HEK293T (cell line): ENCODE measurements around the gene SEC22B.
"Not testable (repeated sequence)": the region's sequence is repeated elsewhere in the genome, so short reads cannot be mapped to it uniquely, and the experiment has no call there.

Source experiments
- ARNT ChIP-seq: fragments of 450-650 bp; IDR thresholded peaks from 2 replicates; pipeline ENCODE4 v1.6.1; 2017; ENCODE audit warnings: mild to moderate bottlenecking
- CTBP1 ChIP-seq: fragments of 450-650 bp; IDR thresholded peaks from 2 replicates; pipeline ENCODE4 v1.6.1; 2016; ENCODE audit warnings: borderline replicate concordance
- ELF4 ChIP-seq: fragments of 450-650 bp; IDR thresholded peaks from 2 replicates; pipeline ENCODE4 v1.6.1; 2017; ENCODE audit warnings: antibody characterized with exemption
- FOXK2 ChIP-seq: fragments of 450-650 bp; IDR thresholded peaks from 2 replicates; pipeline ENCODE4 v1.6.1; 2016; ENCODE audit warnings: mild to moderate bottlenecking
- FOXM1 ChIP-seq: fragments of 450-650 bp; IDR thresholded peaks from 2 replicates; pipeline ENCODE4 v1.6.1; 2017; ENCODE audit warnings: mild to moderate bottlenecking, borderline replicate concordance
- SP1 ChIP-seq: fragments of 450-650 bp; IDR thresholded peaks from 2 replicates; pipeline ENCODE4 v1.6.1; 2017

DNA sequence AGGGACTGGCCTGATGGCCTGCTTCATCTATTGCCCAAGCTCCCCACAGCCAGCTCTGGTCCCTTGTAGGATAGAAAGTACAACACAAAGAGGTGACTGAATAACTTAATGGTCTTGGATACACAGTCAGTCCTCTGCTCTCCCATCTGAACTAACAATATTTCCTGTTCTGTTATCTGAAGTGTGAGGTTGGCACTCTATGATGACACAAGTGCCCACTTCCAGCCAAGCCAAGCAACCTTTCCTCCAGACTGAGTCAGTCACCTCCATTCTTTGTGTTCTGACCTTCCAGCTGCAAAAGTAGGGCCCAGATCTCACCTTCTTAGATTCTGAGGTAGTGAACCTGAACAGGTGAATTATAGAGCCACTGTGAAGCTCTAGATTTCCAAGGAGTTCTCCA, 34.5 kb downstream of the SEC22B start:
- TF ChIP-seq FOXM1, SP1, CTBP1, FOXK2, ARNT, ELF4: not testable (repeated sequence)
